Fibroblast of lung (primary cell): ENCODE data around the gene IMP4. TPM values are rescaled to one million over a fixed set of nuclear protein-coding genes. Genes with fewer than 3 reads are reported as not detected.
A peak's percentile ranks its signal among the peaks of the same experiment; 100 is the strongest.

Experiments
- DNase-seq, 2 donors: peaks; one replicate each; pipeline versions ENCODE4 v3.0.0 to v3.0.0-alpha.2; 2010; ENCODE audit warnings: low read depth in 2 of 2
- H2AFZ ChIP-seq: 2 replicates; pipeline ENCODE4 v1.5.1; 2012; ENCODE audit warnings: low read length, control low read depth, inconsistent platforms
- H3K27ac ChIP-seq: 2 replicates; pipeline ENCODE4 v1.5.1; 2011; ENCODE audit warnings: low read length, control low read depth; ENCODE audit not compliant: insufficient read depth
- H3K27me3 ChIP-seq: 2 replicates; pipeline ENCODE4 v1.5.1; 2011; ENCODE audit warnings: mild to moderate bottlenecking, low read length; ENCODE audit not compliant: control insufficient read depth, insufficient read depth
- H3K36me3 ChIP-seq: 2 replicates; pipeline ENCODE4 v1.5.1; 2011; ENCODE audit warnings: low read length; ENCODE audit not compliant: control insufficient read depth, insufficient read depth
- H3K4me1 ChIP-seq: 2 replicates; pipeline ENCODE4 v1.5.1; 2011; ENCODE audit warnings: low read length; ENCODE audit not compliant: control insufficient read depth, insufficient read depth; ENCODE audit errors: extremely low read depth
- H3K4me2 ChIP-seq: 2 replicates; pipeline ENCODE4 v1.5.1; 2011; ENCODE audit warnings: low read length, control low read depth; ENCODE audit not compliant: insufficient read depth; ENCODE audit errors: extremely low read depth
- H3K4me3 ChIP-seq, 4 experiments: fragments of 200-600 bp in 1 of 4; sonication (generic) in 1 of 4; replicated peaks in 1 of 4; 2 replicates each; pipeline ENCODE4 v1.5.1; 2011 to 2016; ENCODE audit warnings: low read length in 4 of 4, low read depth in 3 of 4, mild to moderate bottlenecking in 3 of 4, control low read depth in 2 of 4, inconsistent platforms in 1 of 4, mixed read lengths in 1 of 4; ENCODE audit not compliant: insufficient read depth in 1 of 4; ENCODE audit errors: control extremely low read depth in 1 of 4
- H3K79me2 ChIP-seq: 2 replicates; pipeline ENCODE4 v1.5.1; 2012; ENCODE audit warnings: mild to moderate bottlenecking, low read length, inconsistent platforms; ENCODE audit not compliant: control insufficient read depth, insufficient read depth
- H3K9ac ChIP-seq: 2 replicates; pipeline ENCODE4 v1.5.1; 2011; ENCODE audit warnings: mild to moderate bottlenecking, low read length, control low read depth; ENCODE audit not compliant: insufficient read depth
- H3K9me3 ChIP-seq: 2 replicates; pipeline ENCODE4 v1.5.1; 2012; ENCODE audit warnings: low read depth, low read length; ENCODE audit not compliant: control insufficient read depth, insufficient read depth
- H4K20me1 ChIP-seq: 2 replicates; pipeline ENCODE4 v1.5.1; 2011; ENCODE audit warnings: low read length; ENCODE audit not compliant: control insufficient read depth, insufficient read depth; ENCODE audit errors: extremely low read depth
- CTCF ChIP-seq, 2 donors: IDR thresholded peaks in 1 of 2; conservative IDR thresholded peaks in 1 of 2; 1 replicate in 1 of 2; 2 replicates in 1 of 2; pipeline ENCODE4 v1.5.1; 2011 to 2012; ENCODE audit warnings: low read length in 2 of 2, control low read depth in 1 of 2, inconsistent platforms in 1 of 2, low read depth in 1 of 2, mild to moderate bottlenecking in 1 of 2
- EZH2 ChIP-seq: IDR thresholded peaks from 2 replicates; pipeline ENCODE4 v1.5.1; 2012; ENCODE audit warnings: low read length, control low read depth, mild to moderate bottlenecking; ENCODE audit errors: missing control alignments
- polyA plus RNA-seq, 2 donors: library from polyadenylated mRNA; depleted of rRNA in 1 of 2; stranded (reverse) in 1 of 2; unstranded in 1 of 2; fragments of >200 nt; gene quantifications; 2 replicates each; pipeline ENCODE4 v1.2.1, GENCODE V29; 2011 to 2012; ENCODE audit warnings: missing spikeins in 1 of 2
- total RNA-seq: library from RNA; depleted of rRNA; stranded (reverse); fragments of >200 nt; gene quantifications from 2 replicates; pipeline ENCODE4 v1.2.1, GENCODE V29; 2014

The IMP4 gene
- total and polyA plus RNA-seq, 2 donors (not counting 1 experiment from before 2014, with no cell fraction given), result 46.3 to 58.0 TPM

GRCh38 chr2:130373808-130374365 lies 31.2 kb downstream of the IMP4 start:
- Histone ChIP-seq H3K9ac (no peak overlapping the region), H3K79me2 (peaks cover 26% of the 10 kb centered on the region), H3K4me3 (peak overlapping the region in 3 of 4 experiments; percentile 86 to 98 (median 93)), H3K27ac (no peak overlapping the region), H3K36me3 (peaks cover 7% of the 10 kb centered on the region), H4K20me1 (no peaks in the 10 kb centered on the region), H3K4me2 (peak overlapping the region; percentile 71), H3K27me3 (no peaks in the 10 kb centered on the region), H3K9me3 (no peaks in the 10 kb centered on the region), H2AFZ (no peak overlapping the region), H3K4me1 (peaks cover 15% of the 10 kb centered on the region)
- no peak for DNase-seq
- TF ChIP-seq EZH2, result no peak
- TF ChIP-seq CTCF (conservative IDR thresholded peaks at IDR 0.05 in 1 of 2, IDR thresholded peaks at IDR 0.05 in 1 of 2; ENCODE audit: low read depth in 1 of 2, low read length in 2 of 2), result no peak

GRCh38 chr2:130374587-130375290 lies 32.0 kb downstream of the IMP4 start:
- H3K9ac ChIP-seq, result no peak overlapping the region
- H3K27me3 ChIP-seq, result no peaks in the 10 kb centered on the region
- H3K4me1 ChIP-seq, result peaks cover 15% of the 10 kb centered on the region
- peak overlapping the region in 1 of 4 experiments; percentile 11 for H3K4me3 ChIP-seq
- H3K4me2 ChIP-seq, result peak overlapping the region; percentile 40
- H3K27ac ChIP-seq, result no peak overlapping the region
- H4K20me1 ChIP-seq, result no peaks in the 10 kb centered on the region
- no peak overlapping the region for H2AFZ ChIP-seq
- DNase-seq, result peak in 1 of 2 donors; percentile 52
- H3K79me2 ChIP-seq, result peaks cover 29% of the 10 kb centered on the region
- no peaks in the 10 kb centered on the region for H3K9me3 ChIP-seq
- TF ChIP-seq EZH2, result no peak
- no peak for TF ChIP-seq CTCF (conservative IDR thresholded peaks at IDR 0.05 in 1 of 2, IDR thresholded peaks at IDR 0.05 in 1 of 2; ENCODE audit: low read depth in 1 of 2, low read length in 2 of 2)
- peaks cover 8% of the 10 kb centered on the region for H3K36me3 ChIP-seq

- Histone ChIP-seq H3K9me3 (no peaks in the 10 kb centered on the region), H3K9ac (no peak overlapping the region), H2AFZ (no peak overlapping the region), H3K27me3 (no peaks in the 10 kb centered on the region), H3K27ac (no peak overlapping the region), H4K20me1 (no peaks in the 10 kb centered on the region), H3K36me3 (peaks cover 6% of the 10 kb centered on the region), H3K4me1 (peaks cover 15% of the 10 kb centered on the region), H3K4me3 (no peak overlapping the region), H3K79me2 (peaks cover 29% of the 10 kb centered on the region), H3K4me2 (no peak overlapping the region)
- TF ChIP-seq EZH2, result no peak
- DNase-seq, result no peak
Observed at GRCh38 chr2:130375291-130376266, 32.9 kb downstream of the IMP4 start.
